Measurements from ENCODE around the gene OR4S2. TPM values are rescaled to one million over a fixed set of nuclear protein-coding genes. Genes with fewer than 3 reads are reported as not detected.

Gene OR4S2, protein sequence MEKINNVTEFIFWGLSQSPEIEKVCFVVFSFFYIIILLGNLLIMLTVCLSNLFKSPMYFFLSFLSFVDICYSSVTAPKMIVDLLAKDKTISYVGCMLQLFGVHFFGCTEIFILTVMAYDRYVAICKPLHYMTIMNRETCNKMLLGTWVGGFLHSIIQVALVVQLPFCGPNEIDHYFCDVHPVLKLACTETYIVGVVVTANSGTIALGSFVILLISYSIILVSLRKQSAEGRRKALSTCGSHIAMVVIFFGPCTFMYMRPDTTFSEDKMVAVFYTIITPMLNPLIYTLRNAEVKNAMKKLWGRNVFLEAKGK
- not detected in 2 replicates for total RNA-seq

DNA sequence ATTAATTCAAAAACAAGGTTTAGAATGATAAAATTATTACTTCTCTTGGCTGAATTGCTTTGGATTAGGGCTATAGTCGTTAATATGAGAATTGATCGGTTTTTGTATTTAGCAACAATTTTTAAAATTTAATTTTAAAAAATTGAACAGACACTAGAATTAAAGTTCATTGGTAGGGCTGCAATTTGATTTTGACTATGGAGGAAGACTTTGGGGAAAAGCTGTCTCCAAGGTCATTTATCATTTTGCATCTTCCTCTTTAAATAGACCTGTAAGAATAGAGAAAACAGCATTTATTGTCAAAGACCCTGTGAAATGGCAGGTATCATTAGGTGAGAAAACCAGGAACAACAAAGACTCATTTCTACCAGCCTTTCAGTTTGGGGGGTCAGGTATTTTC lies at the start of gene OR4S2:
TSS of gene OR4S2 (plus strand) at position 301 of the 400 bp plus-strand sequence. CDS start 2,577 bp downstream, outside the sequence.

DNA sequence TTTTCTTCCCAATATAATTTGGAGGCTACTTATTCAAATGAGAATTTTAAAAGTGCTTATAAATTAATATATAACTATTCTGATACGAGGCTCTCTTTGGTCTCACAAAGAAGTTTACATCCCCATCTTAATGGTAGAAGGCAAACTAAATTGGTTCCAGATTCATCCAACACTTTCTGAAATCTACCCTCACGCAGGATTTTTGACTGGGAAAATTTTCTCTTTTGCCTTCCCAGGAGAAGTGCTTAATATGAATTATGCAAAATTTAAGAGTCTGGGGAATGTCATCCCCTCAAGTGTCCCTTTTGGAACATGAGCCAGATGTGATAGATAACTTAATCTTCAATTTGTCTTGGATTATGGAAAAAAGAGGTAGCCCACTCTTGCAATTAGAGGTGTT lies 40.6 kb upstream of the OR4S2 start, which contains the start of gene OR4C11:
TSS of gene OR4C11 (minus strand) at position 101 of the 400 bp plus-strand sequence. CDS start 3,272 bp downstream, outside the sequence.

DNA sequence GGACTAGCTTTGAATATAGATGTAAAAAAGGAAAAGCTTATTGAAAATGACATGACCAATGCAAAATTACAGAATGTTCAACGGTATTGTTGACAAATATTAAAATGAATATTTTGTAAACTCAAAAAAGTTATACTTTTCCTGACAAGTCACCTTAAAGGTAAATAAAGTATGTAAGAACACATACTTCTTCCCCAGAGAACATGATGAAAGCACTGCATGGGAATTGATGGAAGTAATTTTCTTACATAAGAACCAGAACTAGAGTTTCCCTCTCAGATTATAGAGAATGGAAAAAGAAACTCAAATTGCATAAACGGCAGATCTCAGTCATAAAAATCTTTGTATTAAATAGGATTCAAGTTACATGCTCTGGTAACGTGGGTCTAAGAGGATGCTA lies 13.3 kb upstream of the OR4S2 start, which contains the start of gene OR4P4:
TSS of gene OR4P4 (plus strand) at position 301 of the 400 bp plus-strand sequence.

DNA sequence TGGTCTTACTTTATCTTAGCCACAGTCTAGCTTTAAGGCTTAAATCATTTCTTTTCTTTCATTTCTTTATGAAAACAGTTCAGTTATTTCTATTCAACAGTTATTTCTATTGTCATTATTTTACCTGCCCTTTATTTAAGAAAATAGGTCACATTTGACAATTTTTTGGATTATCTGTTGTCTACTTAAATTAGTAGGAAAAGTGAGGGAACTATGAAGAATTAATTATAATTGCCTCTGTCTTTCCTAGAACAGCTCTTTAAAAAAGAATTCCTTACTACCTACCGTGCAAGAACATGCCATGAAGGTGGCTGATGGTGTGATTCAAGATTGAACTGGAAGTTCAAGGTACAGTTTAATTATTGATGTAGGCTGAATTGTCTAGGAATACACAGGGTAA lies 13.8 kb downstream of the OR4S2 start, which contains the start of gene OR4C6:
TSS of gene OR4C6 (plus strand) at position 301 of the 400 bp plus-strand sequence. CDS start 2,966 bp downstream, outside the sequence.

Other genes with a start within 250 kb of the OR4S2 start
- gene OR4C15, start 93.9 kb upstream of the OR4S2 start, total RNA-seq: not detected in 2 replicates
- gene OR4C16, start 76.2 kb upstream of the OR4S2 start, total RNA-seq: not detected in 2 replicates
- not detected in 2 replicates for gene OR4C11, start 40.7 kb upstream of the OR4S2 start, total RNA-seq
- not detected in 2 replicates for gene OR4P4, start 13.2 kb upstream of the OR4S2 start, total RNA-seq
- gene OR4C6, start 13.9 kb downstream of the OR4S2 start, total RNA-seq: not detected in 2 replicates
- not detected in 2 replicates for gene OR5D13, start 125.1 kb downstream of the OR4S2 start, total RNA-seq
- not detected in 2 replicates for gene OR5D14, start 147.2 kb downstream of the OR4S2 start, total RNA-seq
- not detected in 2 replicates for gene OR5L1, start 163.0 kb downstream of the OR4S2 start, total RNA-seq
- not detected in 2 replicates for gene OR5D18, start 171.3 kb downstream of the OR4S2 start, total RNA-seq
- gene OR5L2, start 178.9 kb downstream of the OR4S2 start, total RNA-seq: not detected in 2 replicates
- not detected in 2 replicates for gene OR5D16, start 190.4 kb downstream of the OR4S2 start, total RNA-seq
- not detected in 2 replicates for gene TRIM51, start 235.0 kb downstream of the OR4S2 start, total RNA-seq